HepG2 (cell line): ENCODE results near the gene RNLS. TPM values are rescaled to one million over a fixed set of nuclear protein-coding genes. Genes with fewer than 3 reads are reported as not detected.

Experiments used
- ATAC-seq: fragments of 200-7000 bp; cut with Tn5 transposase; 3 replicates; pipeline ENCODE4 v1.9.1; 2020; ENCODE audit warnings: mild to moderate bottlenecking, moderate library complexity
- BruUV-seq: library from RNA; stranded (reverse); fragments of 400-500 nt; replicated peaks from 2 replicates; lab custom pipeline; 2021; lab: Mats Ljungman, UMichigan
- CTCF ChIA-PET: fragments of 300-600 bp; formaldehyde crosslinking; extraction: SDS; loops from one replicate; lab custom pipeline; 2021; ENCODE audit warnings: low total read pairs, inconsistent platforms, low intra/inter-chr PET ratio; lab: Yijun Ruan, JAX
- POLR2A ChIA-PET: fragments of 350-600 bp; sonication (Branson Sonifier 250); formaldehyde crosslinking; loops from one replicate; lab custom pipeline; 2020; ENCODE audit warnings: antibody characterized with exemption, inconsistent platforms; lab: Yijun Ruan, JAX
- DNase-seq: peaks from one replicate; pipeline ENCODE4 v3.0.0-alpha.2; 2015; ENCODE audit warnings: low spot score
- FAIRE-seq: peaks from 3 replicates; lab custom pipeline; 2011; peaks lifted over from hg19 to GRCh38; lab: Jason Lieb, UNC
- H2AFZ ChIP-seq: one replicate; pipeline ENCODE4 v1.6.1; 2011; ENCODE audit warnings: low read length, inconsistent platforms
- H3K27ac ChIP-seq: fragments of 300-600 bp; 3 replicates; pipeline ENCODE4 v1.8.0; 2011; ENCODE audit warnings: mixed run types, mild to moderate bottlenecking, mixed read lengths, low read length, inconsistent platforms; ENCODE audit not compliant: insufficient read depth; ENCODE audit errors: extremely low read length
- H3K27me3 ChIP-seq, 2 experiments: fragments of 200-600 bp in 1 of 2; 2 replicates in 1 of 2; 3 replicates in 1 of 2; pipeline versions ENCODE4 v1.6.0 to v1.8.0; 2011; ENCODE audit warnings: low read length in 2 of 2, mild to moderate bottlenecking in 2 of 2, moderate library complexity in 2 of 2, inconsistent platforms in 1 of 2; ENCODE audit not compliant: insufficient read depth in 2 of 2, control insufficient read depth in 1 of 2
- H3K36me3 ChIP-seq, 2 experiments: fragments of 200-600 bp in 1 of 2; replicated peaks in 1 of 2; 2 replicates in 1 of 2; 3 replicates in 1 of 2; pipeline versions ENCODE4 v1.5.1 to v1.8.0; 2011; ENCODE audit warnings: low read length in 2 of 2, inconsistent platforms in 1 of 2; ENCODE audit not compliant: insufficient read depth in 2 of 2, control insufficient read depth in 1 of 2
- H3K4me1 ChIP-seq: 2 replicates; pipeline ENCODE4 v1.5.1; 2012; ENCODE audit warnings: low read length, inconsistent platforms; ENCODE audit not compliant: insufficient read depth
- H3K4me2 ChIP-seq: 2 replicates; pipeline ENCODE4 v1.6.0; 2011; ENCODE audit warnings: low read depth, low read length, inconsistent platforms
- H3K4me3 ChIP-seq, 3 experiments: fragments of 200-600 bp in 1 of 3; sonication (generic), shearing (Covaris generic) in 1 of 3; replicated peaks in 1 of 3; 2 replicates each; pipeline ENCODE4 v1.5.1; 2011 to 2016; ENCODE audit warnings: low read length in 3 of 3, inconsistent platforms in 2 of 3, low read depth in 2 of 3, mild to moderate bottlenecking in 2 of 3, control low read depth in 1 of 3, mixed read lengths in 1 of 3; ENCODE audit not compliant: insufficient read depth in 1 of 3
- H3K79me2 ChIP-seq: one replicate; pipeline ENCODE4 v1.6.1; 2011; ENCODE audit warnings: low read length, inconsistent platforms; ENCODE audit not compliant: insufficient read depth
- H3K9ac ChIP-seq: 2 replicates; pipeline ENCODE4 v1.6.0; 2011; ENCODE audit warnings: mild to moderate bottlenecking, low read depth, low read length, inconsistent platforms; ENCODE audit not compliant: insufficient read depth
- H3K9me3 ChIP-seq: 2 replicates; pipeline ENCODE4 v1.5.1; 2012; ENCODE audit warnings: mild to moderate bottlenecking, low read length
- H4K20me1 ChIP-seq: 2 replicates; pipeline ENCODE4 v1.6.0; 2011; ENCODE audit warnings: inconsistent platforms, mild to moderate bottlenecking, low read length, moderate library complexity; ENCODE audit not compliant: insufficient read depth
- NCOA2 ChIP-seq: sonication (generic); formaldehyde crosslinking; IDR thresholded peaks from 2 replicates; pipeline ENCODE4 v1.8.0; 2022; ENCODE audit warnings: inconsistent platforms
- RARG ChIP-seq: sonication (generic); formaldehyde crosslinking; IDR thresholded peaks from 2 replicates; pipeline ENCODE4 v1.4.0; 2020; ENCODE audit warnings: low read depth, mild to moderate bottlenecking, missing genetic modification reagents
- SP1 ChIP-seq, 2 experiments: fragments of 450-650 bp in 1 of 2; sonication (generic) in 1 of 2; formaldehyde crosslinking in 1 of 2; IDR thresholded peaks; 2 replicates each; pipeline versions ENCODE4 v1.4.0 to v1.6.1; 2016 to 2020; ENCODE audit warnings: missing genetic modification reagents in 1 of 2
- SRY ChIP-seq: sonication (generic); formaldehyde crosslinking; IDR thresholded peaks from 2 replicates; pipeline ENCODE4 v1.8.0; 2022; ENCODE audit warnings: mild to moderate bottlenecking, missing genetic modification reagents
- U2AF1 ChIP-seq: fragments of 200-400 bp; formaldehyde crosslinking; optimal IDR thresholded peaks from 2 replicates; pipeline ENCODE3; 2017; ENCODE audit warnings: mild to moderate bottlenecking, low read depth, low read length
- ZBTB8A ChIP-seq: sonication (generic); formaldehyde crosslinking; IDR thresholded peaks from 2 replicates; pipeline ENCODE4 v1.4.0; 2020; ENCODE audit warnings: mild to moderate bottlenecking, low read depth, missing genetic modification reagents, borderline replicate concordance
- ZNF326 ChIP-seq: sonication (generic); formaldehyde crosslinking; IDR thresholded peaks from 2 replicates; pipeline ENCODE4 v1.4.0; 2020; ENCODE audit warnings: missing genetic modification reagents, borderline replicate concordance
- ZNF333 ChIP-seq: sonication (generic); formaldehyde crosslinking; IDR thresholded peaks from 2 replicates; pipeline ENCODE4 v1.4.0; 2020; ENCODE audit warnings: mild to moderate bottlenecking, missing genetic modification reagents, borderline replicate concordance
- ZNF550 ChIP-seq: sonication (generic); formaldehyde crosslinking; IDR thresholded peaks from 2 replicates; pipeline ENCODE4 v1.4.0; 2020; ENCODE audit warnings: mild to moderate bottlenecking, missing genetic modification reagents, borderline replicate concordance
- WGBS: methylation state at CpG from one replicate; pipeline ENCODE4 v1.1.6; 2017; ENCODE audit warnings: low lambda C conversion rate; 5-methylcytosine and 5-hydroxymethylcytosine counted together
- in situ Hi-C: cut with HindIII; loops from 2 replicates; pipeline ENCODE4 v1.10.0; 2017; ENCODE audit warnings: low pct_unique_long_range_greater_than_20kb; ENCODE audit not compliant: extremely low pct_ligation_motif_present
- intact Hi-C: fragments of 100-400 bp; cut with micrococcal nuclease; formaldehyde crosslinking; loops from one replicate; pipeline ENCODE4 v1.10.0; 2022; ENCODE audit not compliant: unreplicated experiment
- polyA plus RNA-seq, 8 experiments: library from polyadenylated mRNA; depleted of rRNA in 3 of 8; stranded (reverse) in 7 of 8; unstranded in 1 of 8; fragments of >200 nt; fragmentation: Illumina TruSeq in 4 of 8; extraction: Trizol in 4 of 8; gene quantifications; 2 replicates each; pipeline versions ENCODE4 v1.2.1 to v1.2.3, GENCODE V29; 2011 to 2016; ENCODE audit warnings: low read depth in 4 of 8, missing spikeins in 1 of 8, mixed read lengths in 1 of 8; ENCODE audit not compliant: insufficient read depth in 1 of 8
- total RNA-seq, 5 experiments: library from RNA; depleted of rRNA; stranded (reverse); fragments of >200 nt; fragmentation: Illumina TruSeq; extraction: Trizol; gene quantifications; 2 replicates each; pipeline ENCODE4 v1.2.3, GENCODE V29; 2016; ENCODE audit warnings: low read depth in 1 of 5
- TF ChIP-seq, protein P1 (sequence below): IDR thresholded peaks from 2 replicates; pipeline ENCODE4 v1.4.0; 2020; ENCODE audit warnings: mild to moderate bottlenecking, missing genetic modification reagents
- TF ChIP-seq, protein P2 (sequence below): sonication (generic); formaldehyde crosslinking; IDR thresholded peaks from 2 replicates; pipeline ENCODE4 v1.9.0; 2022; ENCODE audit warnings: missing genetic modification reagents, mild to moderate bottlenecking, borderline replicate concordance
- TF ChIP-seq, protein P3 (sequence below): sonication (generic); formaldehyde crosslinking; IDR thresholded peaks from 2 replicates; pipeline ENCODE4 v1.4.0; 2020; ENCODE audit warnings: missing genetic modification reagents

Gene RNLS
- total and polyA plus RNA-seq, 2 of the 13 experiments (the other 11 are each of a cell fraction or from before 2014, with no cell fraction given): not detected

DNA sequence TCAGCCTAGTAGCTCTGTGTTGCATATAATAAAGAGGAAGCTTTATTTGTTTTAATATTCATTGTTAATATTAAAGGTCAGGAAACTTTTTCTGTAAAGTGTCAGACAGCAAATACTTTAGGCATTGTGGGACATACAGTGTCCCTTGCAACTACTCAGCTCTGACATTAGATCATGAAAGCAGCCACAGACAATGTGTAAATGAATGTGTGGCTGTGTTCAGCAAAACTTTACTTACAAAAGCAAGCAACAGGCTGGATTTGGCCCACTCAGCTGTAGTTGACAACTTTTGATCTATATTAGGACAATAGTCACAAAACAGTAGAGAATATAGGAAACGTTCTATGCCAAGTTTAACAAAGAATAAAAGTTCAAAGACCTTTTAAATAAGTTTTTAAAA lies 173.3 kb downstream of the RNLS start:
- H3K79me2 ChIP-seq: no peaks in the 10 kb centered on the region
- in situ Hi-C loops: no loop called here
- H3K27me3 ChIP-seq: no peaks in the 10 kb centered on the region
- H3K9ac ChIP-seq: no peak overlapping the region
- ChIA-PET CTCF (no interaction called here), POLR2A (no interaction called here)
- no peak overlapping the region for H3K4me2 ChIP-seq
- DNase-seq (no peak), FAIRE-seq (no peak), ATAC-seq (no peak)
- H3K27ac ChIP-seq: no peak overlapping the region
- intact Hi-C loops: no loop called here
- H3K4me3 ChIP-seq: no peak overlapping the region
- 0% methylated on average over 1 of the region's 1 CpG for WGBS
- H2AFZ ChIP-seq: no peak overlapping the region
- no TSS peak for BruUV-seq
- no peaks in the 10 kb centered on the region for H3K4me1 ChIP-seq
- H4K20me1 ChIP-seq: no peaks in the 10 kb centered on the region
- H3K9me3 ChIP-seq: no peaks in the 10 kb centered on the region
- no peak for TF ChIP-seq ZNF326 (CRISPR knock-in tag)
- TF ChIP-seq ZNF550 (CRISPR knock-in tag): no peak
- TF ChIP-seq, protein P1, sequence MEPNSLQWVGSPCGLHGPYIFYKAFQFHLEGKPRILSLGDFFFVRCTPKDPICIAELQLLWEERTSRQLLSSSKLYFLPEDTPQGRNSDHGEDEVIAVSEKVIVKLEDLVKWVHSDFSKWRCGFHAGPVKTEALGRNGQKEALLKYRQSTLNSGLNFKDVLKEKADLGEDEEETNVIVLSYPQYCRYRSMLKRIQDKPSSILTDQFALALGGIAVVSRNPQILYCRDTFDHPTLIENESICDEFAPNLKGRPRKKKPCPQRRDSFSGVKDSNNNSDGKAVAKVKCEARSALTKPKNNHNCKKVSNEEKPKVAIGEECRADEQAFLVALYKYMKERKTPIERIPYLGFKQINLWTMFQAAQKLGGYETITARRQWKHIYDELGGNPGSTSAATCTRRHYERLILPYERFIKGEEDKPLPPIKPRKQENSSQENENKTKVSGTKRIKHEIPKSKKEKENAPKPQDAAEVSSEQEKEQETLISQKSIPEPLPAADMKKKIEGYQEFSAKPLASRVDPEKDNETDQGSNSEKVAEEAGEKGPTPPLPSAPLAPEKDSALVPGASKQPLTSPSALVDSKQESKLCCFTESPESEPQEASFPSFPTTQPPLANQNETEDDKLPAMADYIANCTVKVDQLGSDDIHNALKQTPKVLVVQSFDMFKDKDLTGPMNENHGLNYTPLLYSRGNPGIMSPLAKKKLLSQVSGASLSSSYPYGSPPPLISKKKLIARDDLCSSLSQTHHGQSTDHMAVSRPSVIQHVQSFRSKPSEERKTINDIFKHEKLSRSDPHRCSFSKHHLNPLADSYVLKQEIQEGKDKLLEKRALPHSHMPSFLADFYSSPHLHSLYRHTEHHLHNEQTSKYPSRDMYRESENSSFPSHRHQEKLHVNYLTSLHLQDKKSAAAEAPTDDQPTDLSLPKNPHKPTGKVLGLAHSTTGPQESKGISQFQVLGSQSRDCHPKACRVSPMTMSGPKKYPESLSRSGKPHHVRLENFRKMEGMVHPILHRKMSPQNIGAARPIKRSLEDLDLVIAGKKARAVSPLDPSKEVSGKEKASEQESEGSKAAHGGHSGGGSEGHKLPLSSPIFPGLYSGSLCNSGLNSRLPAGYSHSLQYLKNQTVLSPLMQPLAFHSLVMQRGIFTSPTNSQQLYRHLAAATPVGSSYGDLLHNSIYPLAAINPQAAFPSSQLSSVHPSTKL (CRISPR knock-in tag): no peak
- no peak for TF ChIP-seq U2AF1
- TF ChIP-seq ZBTB8A: no peak
- no peak for TF ChIP-seq RARG (CRISPR knock-in tag)
- TF ChIP-seq, protein P2, sequence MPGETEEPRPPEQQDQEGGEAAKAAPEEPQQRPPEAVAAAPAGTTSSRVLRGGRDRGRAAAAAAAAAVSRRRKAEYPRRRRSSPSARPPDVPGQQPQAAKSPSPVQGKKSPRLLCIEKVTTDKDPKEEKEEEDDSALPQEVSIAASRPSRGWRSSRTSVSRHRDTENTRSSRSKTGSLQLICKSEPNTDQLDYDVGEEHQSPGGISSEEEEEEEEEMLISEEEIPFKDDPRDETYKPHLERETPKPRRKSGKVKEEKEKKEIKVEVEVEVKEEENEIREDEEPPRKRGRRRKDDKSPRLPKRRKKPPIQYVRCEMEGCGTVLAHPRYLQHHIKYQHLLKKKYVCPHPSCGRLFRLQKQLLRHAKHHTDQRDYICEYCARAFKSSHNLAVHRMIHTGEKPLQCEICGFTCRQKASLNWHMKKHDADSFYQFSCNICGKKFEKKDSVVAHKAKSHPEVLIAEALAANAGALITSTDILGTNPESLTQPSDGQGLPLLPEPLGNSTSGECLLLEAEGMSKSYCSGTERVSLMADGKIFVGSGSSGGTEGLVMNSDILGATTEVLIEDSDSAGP (CRISPR knock-in tag): no peak
- no peak for TF ChIP-seq SRY (CRISPR knock-in tag)
- TF ChIP-seq ZNF333: no peak
- no peak for TF ChIP-seq SP1 (IDR thresholded peaks at IDR 0.05)
- no peak for TF ChIP-seq SP1 (CRISPR knock-in tag; IDR thresholded peaks at IDR 0.05)
- TF ChIP-seq, protein P3, sequence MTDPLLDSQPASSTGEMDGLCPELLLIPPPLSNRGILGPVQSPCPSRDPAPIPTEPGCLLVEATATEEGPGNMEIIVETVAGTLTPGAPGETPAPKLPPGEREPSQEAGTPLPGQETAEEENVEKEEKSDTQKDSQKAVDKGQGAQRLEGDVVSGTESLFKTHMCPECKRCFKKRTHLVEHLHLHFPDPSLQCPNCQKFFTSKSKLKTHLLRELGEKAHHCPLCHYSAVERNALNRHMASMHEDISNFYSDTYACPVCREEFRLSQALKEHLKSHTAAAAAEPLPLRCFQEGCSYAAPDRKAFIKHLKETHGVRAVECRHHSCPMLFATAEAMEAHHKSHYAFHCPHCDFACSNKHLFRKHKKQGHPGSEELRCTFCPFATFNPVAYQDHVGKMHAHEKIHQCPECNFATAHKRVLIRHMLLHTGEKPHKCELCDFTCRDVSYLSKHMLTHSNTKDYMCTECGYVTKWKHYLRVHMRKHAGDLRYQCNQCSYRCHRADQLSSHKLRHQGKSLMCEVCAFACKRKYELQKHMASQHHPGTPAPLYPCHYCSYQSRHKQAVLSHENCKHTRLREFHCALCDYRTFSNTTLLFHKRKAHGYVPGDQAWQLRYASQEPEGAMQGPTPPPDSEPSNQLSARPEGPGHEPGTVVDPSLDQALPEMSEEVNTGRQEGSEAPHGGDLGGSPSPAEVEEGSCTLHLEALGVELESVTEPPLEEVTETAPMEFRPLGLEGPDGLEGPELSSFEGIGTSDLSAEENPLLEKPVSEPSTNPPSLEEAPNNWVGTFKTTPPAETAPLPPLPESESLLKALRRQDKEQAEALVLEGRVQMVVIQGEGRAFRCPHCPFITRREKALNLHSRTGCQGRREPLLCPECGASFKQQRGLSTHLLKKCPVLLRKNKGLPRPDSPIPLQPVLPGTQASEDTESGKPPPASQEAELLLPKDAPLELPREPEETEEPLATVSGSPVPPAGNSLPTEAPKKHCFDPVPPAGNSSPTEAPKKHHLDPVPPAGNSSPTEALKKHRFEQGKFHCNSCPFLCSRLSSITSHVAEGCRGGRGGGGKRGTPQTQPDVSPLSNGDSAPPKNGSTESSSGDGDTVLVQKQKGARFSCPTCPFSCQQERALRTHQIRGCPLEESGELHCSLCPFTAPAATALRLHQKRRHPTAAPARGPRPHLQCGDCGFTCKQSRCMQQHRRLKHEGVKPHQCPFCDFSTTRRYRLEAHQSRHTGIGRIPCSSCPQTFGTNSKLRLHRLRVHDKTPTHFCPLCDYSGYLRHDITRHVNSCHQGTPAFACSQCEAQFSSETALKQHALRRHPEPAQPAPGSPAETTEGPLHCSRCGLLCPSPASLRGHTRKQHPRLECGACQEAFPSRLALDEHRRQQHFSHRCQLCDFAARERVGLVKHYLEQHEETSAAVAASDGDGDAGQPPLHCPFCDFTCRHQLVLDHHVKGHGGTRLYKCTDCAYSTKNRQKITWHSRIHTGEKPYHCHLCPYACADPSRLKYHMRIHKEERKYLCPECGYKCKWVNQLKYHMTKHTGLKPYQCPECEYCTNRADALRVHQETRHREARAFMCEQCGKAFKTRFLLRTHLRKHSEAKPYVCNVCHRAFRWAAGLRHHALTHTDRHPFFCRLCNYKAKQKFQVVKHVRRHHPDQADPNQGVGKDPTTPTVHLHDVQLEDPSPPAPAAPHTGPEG: no peak
- no peak for TF ChIP-seq NCOA2 (CRISPR knock-in tag)
- TF ChIP-seq, all 625 proteins: peak for 0
- no peaks in the 10 kb centered on the region for H3K36me3 ChIP-seq
